WI38 (cell line): ENCODE measurements around the gene ARRDC1.
"Not testable (repeated sequence)": the region's sequence is repeated elsewhere in the genome, so short reads cannot be mapped to it uniquely, and the experiment has no call there.

ENCODE experiments used
- H3K4me3 ChIP-seq: 2 replicates; pipeline ENCODE4 v1.5.1; 2011; ENCODE audit warnings: low read depth, mild to moderate bottlenecking, control low read depth, low read length
- TF ChIP-seq, protein P1 (sequence below): IDR thresholded peaks from 2 replicates; pipeline ENCODE4 v1.5.1; 2012; ENCODE audit warnings: low read depth, mild to moderate bottlenecking, control low read depth, low read length

ARRDC1 gene

DNA sequence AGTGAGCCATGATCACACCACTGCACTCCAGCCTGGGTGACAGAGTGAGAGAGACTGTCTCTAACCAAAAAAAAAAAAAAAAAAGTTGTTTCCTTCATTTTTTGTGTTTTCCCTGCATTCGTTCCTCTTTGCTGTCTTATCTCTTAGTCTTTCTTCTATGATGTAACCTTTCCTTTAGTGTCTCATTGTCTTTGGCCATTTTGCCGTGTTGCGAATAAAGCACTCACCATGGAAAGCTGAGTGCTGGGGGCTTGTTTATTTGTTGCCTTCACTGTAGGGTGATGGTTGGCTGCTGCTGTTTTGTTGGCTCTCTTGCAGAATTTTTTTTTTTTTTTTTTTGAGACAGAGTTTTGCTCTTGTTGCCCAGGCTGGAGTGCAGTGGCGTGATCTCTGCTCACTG, 21.0 kb downstream of the ARRDC1 start:
- TF ChIP-seq, protein P1, sequence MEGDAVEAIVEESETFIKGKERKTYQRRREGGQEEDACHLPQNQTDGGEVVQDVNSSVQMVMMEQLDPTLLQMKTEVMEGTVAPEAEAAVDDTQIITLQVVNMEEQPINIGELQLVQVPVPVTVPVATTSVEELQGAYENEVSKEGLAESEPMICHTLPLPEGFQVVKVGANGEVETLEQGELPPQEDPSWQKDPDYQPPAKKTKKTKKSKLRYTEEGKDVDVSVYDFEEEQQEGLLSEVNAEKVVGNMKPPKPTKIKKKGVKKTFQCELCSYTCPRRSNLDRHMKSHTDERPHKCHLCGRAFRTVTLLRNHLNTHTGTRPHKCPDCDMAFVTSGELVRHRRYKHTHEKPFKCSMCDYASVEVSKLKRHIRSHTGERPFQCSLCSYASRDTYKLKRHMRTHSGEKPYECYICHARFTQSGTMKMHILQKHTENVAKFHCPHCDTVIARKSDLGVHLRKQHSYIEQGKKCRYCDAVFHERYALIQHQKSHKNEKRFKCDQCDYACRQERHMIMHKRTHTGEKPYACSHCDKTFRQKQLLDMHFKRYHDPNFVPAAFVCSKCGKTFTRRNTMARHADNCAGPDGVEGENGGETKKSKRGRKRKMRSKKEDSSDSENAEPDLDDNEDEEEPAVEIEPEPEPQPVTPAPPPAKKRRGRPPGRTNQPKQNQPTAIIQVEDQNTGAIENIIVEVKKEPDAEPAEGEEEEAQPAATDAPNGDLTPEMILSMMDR, result no peak
- no peak overlapping the region for H3K4me3 ChIP-seq

DNA sequence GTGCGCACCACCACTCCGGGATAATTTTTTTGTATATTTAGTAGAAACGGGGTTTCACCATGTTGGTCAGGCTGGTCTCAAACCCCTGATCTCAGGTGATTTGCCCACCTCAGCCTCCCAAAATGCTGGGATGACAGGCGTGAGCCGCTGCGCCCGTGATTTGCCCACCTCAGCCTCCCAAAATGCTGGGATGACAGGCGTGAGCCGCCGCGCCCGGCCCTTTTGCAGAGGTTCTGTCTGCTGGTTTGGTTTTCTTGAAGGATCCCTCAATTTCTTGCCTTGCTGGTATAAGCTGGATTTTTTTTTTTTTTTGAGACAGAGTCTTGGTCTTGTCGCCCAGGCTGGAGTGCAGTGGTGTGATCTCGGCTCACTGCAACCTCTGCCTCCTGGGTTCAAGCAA, 21.9 kb downstream of the ARRDC1 start:
- not testable (repeated sequence) for H3K4me3 ChIP-seq

DNA sequence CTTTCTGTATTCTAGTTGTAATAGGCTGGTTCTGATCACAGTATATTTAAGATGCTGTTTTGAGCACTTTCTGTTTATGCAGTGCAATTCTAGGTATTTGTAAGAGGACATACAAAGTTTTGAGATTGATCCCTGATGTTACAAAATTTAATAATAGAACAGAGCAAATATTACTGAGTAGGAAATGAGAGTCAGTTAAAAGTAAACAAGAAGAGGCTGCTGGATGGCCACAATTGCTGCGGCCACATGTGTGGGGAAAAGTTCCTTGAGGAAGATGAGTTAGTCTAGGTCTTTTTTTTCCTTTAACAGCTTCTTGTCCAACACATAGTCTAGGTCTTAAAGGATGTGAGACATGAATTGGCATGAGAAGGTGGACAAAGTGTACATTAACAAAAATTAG, 24.6 kb downstream of the ARRDC1 start:
- no peak overlapping the region for H3K4me3 ChIP-seq
- TF ChIP-seq, protein P1, result no peak

GRCh38 chr9:137630679-137631078, 25.2 kb downstream of the ARRDC1 start:
- TF ChIP-seq, protein P1, result no peak
- no peak overlapping the region for H3K4me3 ChIP-seq

DNA sequence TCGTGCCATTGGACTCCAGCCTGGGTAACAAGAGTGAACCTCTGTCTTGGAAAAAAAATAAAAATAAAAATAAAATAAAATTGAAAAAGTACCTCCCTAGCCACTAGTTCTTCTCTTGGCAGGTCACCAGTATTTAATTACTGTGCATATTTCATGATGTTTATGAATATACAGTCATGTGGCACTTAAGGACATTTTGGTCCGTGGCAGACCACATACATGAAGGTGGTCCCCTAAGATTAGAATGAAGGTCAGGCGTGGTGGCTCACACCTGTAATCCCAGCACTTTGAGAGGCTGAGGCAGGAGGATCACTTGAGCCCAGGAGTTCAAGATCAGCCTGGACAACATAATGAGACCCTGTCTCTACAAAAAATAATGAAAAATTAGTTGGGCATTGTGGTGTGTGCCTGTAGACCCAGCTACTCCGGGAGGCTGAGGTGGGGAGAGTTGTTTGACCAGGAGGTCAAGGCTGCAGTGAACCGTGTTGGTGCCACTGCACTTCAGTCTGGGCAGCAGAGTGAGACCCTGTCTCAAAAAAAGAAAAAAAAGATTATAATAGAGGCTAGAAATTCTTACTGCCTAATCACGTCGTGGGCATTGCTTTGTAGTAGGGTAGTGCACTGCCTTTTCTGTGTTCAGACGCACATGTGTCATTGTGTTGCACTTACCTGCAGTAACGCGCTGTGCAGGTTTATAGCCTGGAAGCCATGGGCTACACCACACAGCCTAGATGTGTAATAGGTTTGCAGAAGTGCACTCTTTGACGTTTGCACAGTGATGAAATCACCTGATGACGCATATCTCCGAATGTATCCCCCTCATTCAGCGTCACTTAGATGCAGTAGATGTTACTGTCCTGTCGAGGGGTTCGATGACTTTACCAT, 26.1 kb downstream of the ARRDC1 start:
- H3K4me3 ChIP-seq, result no peak overlapping the region
- TF ChIP-seq, protein P1, result no peak

DNA sequence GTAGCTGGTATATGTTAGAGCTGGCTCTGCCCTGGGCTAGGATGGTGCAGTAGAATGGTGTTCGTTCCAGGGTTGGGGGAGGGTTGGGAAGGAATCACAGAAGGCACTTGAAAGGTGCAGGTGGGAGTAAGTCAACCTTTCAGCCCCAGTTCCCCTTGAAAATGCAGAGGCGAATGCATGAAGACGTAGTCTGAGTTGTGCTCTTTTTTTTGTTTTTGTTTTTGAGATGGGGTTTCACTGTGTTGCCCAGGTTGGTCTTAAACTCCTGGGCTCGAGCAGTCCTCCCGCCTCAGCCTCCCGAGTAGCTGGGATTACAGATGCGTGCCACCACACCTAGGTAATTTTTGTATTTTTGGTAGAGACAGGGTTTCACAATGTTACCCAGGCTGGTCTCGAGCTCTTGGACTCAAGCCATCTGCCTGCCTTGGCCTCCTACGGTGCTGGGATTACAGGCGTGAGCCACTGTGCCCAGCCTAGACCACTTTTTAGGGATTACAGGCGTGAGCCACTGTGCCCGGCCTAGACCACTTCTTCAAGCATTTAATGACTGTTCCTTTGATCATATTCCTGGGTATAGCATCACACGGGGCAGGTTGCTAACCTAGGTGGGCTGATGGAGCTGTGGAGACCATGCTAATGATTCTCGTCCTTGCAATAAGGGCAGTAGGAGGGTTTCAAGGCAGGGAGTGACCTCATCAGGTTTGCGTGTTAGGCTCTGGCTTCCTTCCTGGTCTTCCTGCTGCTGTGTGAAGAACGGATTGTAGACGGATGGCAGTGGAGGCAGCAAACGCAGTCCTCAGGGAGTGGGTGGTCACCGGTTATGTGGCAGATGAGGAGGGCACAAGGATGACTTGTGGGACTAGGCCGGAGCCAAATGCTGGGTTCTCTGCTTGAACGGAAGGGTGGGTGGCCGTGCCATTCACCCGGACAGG, 27.0 kb downstream of the ARRDC1 start:
- H3K4me3 ChIP-seq, result no peak overlapping the region
- TF ChIP-seq, protein P1, result no peak

- TF ChIP-seq, protein P1, result no peak
Measured at GRCh38 chr9:137634016-137634415, 28.5 kb downstream of the ARRDC1 start.

More at GRCh38 chr9:137634016-137634415, 28.5 kb downstream of the ARRDC1 start:
- no peak overlapping the region for H3K4me3 ChIP-seq
